GM06990 (cell line): ENCODE data around the gene RASGEF1C.

Experiments
- DNase-seq: peaks from one replicate; pipeline ENCODE4 v3.0.0-alpha.2; 2011; ENCODE audit not compliant: insufficient read length; ENCODE audit errors: extremely low read depth
- H3K27me3 ChIP-seq: replicated peaks from 2 replicates; pipeline ENCODE4 v1.6.0; 2011; ENCODE audit warnings: low read length; ENCODE audit not compliant: control insufficient read depth, insufficient read depth
- H3K36me3 ChIP-seq: 2 replicates; pipeline ENCODE4 v1.5.1; 2011; ENCODE audit warnings: low read length; ENCODE audit not compliant: control insufficient read depth, insufficient read depth
- H3K4me3 ChIP-seq: replicated peaks from 2 replicates; pipeline ENCODE4 v1.5.1; 2011; ENCODE audit warnings: low read depth, mild to moderate bottlenecking, control low read depth, low read length
- TF ChIP-seq, protein P1 (sequence below): IDR thresholded peaks from 2 replicates; pipeline ENCODE4 v1.5.1; 2011; ENCODE audit warnings: low read length, control low read depth, mild to moderate bottlenecking, inconsistent platforms; ENCODE audit not compliant: insufficient read depth, poor library complexity, severe bottlenecking

The RASGEF1C gene

DNA sequence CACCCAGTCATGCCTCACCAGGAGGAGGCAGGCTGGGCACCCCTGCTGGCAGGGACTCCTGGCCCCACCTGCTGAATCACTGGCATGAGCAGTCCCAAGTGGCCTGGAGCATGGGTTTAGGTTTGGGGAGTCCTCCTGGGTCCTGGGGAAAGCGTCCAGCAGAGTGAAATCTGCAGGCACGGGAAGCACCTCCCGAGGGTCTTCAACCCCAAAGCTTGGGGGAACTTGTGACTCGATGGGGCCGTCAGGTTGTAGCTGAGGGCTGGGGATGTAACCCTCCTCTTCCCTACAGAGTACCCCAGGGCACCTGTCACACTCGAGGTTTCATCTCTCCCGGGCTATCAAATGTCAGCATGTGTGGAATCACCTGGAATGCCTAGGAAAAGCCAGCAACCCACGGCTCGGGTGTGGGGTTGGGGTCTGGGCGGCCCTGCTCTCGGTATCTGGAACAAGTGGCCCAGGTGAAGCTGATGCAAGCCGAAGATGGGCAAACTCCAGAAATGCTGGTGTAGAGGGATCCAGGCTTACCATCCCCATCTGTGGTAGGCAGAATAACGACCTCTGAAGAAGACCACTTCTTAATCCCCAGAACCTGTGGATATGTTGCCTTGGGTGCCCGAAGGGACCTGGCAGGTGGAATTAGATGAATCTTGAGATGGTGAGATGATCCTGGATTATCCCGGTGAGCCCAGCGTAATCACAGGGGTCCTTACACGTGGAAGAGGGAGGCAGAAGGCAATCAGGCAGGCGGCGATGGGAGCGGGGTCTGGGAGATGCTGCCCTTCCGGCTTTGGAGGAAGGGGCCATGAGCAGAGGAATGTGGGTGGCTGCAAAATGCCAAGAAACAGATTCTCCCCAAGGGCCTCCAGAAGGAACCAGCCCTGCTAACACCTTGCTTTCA lies 6.1 kb upstream of the RASGEF1C start:
- H3K27me3 ChIP-seq: no peaks in the 10 kb centered on the region

DNA sequence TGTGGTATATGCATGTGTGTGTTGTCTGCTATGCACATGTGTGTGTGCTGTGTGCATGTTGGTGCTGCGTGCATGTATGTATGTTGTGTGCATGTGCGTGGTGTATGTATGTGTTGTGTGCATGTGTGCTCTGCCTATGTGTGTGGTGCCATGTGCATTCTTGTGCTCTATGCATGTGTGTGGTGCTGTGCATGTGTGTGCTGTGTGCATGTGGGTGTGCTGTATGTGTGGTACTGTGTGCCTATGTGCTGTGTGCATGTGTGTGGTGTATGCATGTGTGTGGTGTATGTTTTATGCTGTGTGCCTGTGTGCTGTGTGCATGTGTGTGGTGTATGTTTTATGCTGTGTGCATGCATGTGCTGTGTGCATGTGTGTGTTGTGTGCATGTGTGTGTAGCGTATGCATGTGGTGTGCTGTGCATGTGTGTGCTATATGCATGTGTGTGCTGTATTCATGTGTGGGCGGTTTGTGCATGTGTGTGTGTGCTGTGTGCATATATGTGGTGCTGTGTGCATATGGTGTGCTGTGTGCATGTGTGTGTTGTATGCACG lies 4.7 kb upstream of the RASGEF1C start:
- Histone ChIP-seq H3K36me3 (no peaks in the 10 kb centered on the region), H3K27me3 (no peaks in the 10 kb centered on the region), H3K4me3 (no peak overlapping the region)
- no peak for DNase-seq
- TF ChIP-seq, protein P1, sequence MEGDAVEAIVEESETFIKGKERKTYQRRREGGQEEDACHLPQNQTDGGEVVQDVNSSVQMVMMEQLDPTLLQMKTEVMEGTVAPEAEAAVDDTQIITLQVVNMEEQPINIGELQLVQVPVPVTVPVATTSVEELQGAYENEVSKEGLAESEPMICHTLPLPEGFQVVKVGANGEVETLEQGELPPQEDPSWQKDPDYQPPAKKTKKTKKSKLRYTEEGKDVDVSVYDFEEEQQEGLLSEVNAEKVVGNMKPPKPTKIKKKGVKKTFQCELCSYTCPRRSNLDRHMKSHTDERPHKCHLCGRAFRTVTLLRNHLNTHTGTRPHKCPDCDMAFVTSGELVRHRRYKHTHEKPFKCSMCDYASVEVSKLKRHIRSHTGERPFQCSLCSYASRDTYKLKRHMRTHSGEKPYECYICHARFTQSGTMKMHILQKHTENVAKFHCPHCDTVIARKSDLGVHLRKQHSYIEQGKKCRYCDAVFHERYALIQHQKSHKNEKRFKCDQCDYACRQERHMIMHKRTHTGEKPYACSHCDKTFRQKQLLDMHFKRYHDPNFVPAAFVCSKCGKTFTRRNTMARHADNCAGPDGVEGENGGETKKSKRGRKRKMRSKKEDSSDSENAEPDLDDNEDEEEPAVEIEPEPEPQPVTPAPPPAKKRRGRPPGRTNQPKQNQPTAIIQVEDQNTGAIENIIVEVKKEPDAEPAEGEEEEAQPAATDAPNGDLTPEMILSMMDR: no peak

More for the DNA sequence above, 6.1 kb upstream of the RASGEF1C start:
- Histone ChIP-seq H3K4me3 (no peak overlapping the region), H3K36me3 (no peaks in the 10 kb centered on the region)
- DNase-seq: no peak
- TF ChIP-seq, protein P1: no peak

DNA sequence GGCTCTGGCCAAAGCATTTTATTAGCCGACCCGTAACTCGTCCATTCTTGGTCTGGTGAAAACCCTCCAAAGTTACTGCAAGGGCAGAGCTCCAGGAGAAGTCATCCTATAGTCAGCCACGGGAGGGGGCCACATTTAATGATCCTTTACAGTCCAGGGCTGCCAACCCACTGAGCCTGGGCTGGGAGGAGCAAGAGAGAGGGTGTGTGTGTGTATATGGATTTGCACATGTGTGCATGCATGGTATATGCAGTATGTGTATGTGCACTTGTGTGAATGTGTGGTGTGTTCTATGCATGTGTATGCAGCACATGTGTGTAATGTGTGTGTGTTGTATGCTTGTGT lies 4.2 kb upstream of the RASGEF1C start:
- no peaks in the 10 kb centered on the region for H3K36me3 ChIP-seq
- DNase-seq: no peak
- TF ChIP-seq, protein P1: no peak
- H3K4me3 ChIP-seq: no peak overlapping the region
- no peaks in the 10 kb centered on the region for H3K27me3 ChIP-seq

DNA sequence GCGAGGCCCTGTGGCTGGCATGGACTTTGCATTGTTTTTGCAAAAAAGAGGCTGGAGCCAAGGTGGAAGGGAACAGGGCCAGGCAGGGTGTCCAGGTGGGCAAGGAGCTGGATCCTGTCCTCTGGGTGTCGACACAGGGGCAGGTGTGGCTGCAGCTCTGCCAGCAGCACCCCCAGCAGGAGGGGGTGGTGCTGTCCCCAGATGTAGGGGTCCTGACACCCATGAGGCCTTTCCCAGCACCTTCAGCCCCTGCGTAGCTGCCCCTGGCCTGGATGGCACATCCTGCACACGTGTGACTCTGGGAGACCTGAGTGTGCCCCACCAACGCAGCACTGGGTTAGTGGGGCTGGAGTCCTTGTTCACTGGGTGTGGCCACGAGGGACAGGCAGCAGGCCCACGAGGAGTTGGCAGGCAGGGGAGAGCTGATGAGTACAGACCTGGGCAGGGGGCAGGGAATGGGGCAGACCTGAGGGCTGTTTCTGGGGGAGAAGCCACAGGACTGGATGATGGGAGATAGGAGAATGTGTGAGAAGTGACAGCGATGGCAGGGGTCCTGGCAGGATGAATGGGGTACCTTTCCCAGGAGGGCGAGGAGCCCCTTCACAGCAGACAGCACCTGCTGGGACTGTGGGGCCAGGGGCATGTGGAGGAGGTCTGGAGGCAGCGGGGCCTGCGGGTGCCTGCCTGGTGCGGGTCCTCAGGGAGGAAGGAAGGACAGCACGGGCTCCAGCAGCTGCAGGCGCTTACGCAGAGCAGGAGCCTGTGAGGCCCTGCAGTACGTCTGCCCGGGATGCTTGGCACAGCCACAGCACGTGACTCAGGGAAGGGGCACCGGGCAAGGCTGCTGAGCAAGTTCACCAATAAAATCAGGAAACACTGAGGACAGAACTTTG lies 3.6 kb upstream of the RASGEF1C start:
- Histone ChIP-seq H3K36me3 (no peaks in the 10 kb centered on the region), H3K27me3 (no peaks in the 10 kb centered on the region), H3K4me3 (no peak overlapping the region)
- no peak for DNase-seq
- TF ChIP-seq, protein P1: no peak

DNA sequence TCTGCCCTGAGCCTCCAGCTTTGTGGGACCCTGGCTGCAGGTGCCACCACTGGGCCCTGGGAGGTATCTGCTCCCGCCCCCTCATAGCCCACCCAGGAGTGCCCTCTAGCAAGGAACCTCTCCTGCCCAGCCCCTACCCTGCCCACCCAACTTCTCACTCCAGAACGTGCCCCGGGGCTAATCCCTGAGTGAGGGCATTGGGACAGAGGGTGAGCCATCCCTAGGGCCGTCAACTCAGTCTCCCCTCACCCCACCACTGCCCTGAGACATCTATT lies 2.7 kb upstream of the RASGEF1C start:
- Histone ChIP-seq H3K36me3 (no peaks in the 10 kb centered on the region), H3K4me3 (no peak overlapping the region), H3K27me3 (no peaks in the 10 kb centered on the region; the same call in 1 of the 2 replicates)
- TF ChIP-seq, protein P1: no peak
- no peak for DNase-seq
